ENCODE measurements around the gene MRPL11.

DNA sequence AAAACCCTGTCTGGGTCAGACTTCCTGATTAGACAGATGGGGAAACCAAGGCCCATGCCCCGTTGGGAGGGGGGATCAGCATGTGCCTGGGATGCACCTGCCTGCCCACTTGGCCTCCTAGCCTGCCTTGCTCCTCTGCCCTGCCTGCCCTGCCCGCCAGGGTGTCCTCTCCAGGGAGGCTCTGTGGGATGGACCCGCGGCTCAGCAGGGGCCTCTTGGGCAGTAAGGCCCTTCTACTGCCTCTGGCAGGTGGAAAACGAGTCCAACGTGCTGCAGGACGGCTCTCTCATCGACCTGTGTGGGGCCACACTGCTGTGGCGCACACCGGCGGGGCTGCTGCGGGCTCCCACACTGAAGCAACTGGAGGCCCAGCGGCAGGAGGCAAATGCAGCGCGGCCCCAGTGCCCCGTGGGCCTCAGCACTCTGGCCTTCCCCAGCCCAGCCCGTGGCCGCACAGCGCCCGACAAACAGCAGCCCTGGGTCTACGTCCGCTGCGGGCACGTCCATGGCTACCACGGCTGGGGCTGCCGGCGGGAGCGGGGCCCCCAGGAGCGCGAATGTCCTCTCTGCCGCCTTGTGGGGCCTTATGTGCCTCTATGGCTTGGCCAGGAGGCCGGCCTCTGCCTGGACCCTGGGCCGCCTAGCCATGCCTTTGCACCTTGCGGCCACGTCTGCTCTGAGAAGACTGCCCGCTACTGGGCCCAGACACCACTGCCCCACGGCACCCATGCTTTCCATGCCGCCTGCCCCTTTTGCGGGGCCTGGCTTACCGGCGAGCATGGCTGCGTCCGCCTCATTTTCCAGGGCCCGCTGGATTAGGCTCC lies 36.9 kb upstream of the MRPL11 start:
- TF ChIP-seq, protein P1, sequence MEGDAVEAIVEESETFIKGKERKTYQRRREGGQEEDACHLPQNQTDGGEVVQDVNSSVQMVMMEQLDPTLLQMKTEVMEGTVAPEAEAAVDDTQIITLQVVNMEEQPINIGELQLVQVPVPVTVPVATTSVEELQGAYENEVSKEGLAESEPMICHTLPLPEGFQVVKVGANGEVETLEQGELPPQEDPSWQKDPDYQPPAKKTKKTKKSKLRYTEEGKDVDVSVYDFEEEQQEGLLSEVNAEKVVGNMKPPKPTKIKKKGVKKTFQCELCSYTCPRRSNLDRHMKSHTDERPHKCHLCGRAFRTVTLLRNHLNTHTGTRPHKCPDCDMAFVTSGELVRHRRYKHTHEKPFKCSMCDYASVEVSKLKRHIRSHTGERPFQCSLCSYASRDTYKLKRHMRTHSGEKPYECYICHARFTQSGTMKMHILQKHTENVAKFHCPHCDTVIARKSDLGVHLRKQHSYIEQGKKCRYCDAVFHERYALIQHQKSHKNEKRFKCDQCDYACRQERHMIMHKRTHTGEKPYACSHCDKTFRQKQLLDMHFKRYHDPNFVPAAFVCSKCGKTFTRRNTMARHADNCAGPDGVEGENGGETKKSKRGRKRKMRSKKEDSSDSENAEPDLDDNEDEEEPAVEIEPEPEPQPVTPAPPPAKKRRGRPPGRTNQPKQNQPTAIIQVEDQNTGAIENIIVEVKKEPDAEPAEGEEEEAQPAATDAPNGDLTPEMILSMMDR (IDR thresholded peaks at IDR 0.05): no peak
- no peak for TF ChIP-seq POLR2A (IDR thresholded peaks at IDR 0.05)

Data from uterus (tissue), 2 donors.